Putamen (tissue), 1 donor: ENCODE results near the gene SLC4A11.

Source experiments
- DNase-seq: peaks from one replicate; pipeline ENCODE4 v3.0.0-alpha.2; 2016; ENCODE audit warnings: low spot score

The SLC4A11 gene

DNA sequence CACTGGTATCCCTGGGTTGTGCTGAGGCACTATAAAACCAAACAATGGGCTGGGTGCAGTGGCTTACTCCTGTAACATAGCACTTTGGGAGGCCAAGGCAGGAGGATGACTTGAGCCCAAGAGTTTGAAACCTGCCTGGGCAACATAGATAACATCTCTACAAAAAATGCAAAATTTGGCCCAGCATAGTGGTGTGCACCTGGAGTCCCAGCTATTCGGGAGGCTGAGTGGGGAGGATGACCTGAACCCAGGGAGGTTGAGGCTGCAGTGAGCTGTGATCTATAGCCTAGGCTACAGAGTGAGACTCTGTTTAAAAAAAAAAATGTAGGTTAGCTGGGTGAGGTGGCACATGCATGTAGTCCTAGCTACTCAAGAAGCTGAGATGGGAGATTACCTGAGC is 7.7 kb upstream of the SLC4A11 start:
- no peak for DNase-seq

DNA sequence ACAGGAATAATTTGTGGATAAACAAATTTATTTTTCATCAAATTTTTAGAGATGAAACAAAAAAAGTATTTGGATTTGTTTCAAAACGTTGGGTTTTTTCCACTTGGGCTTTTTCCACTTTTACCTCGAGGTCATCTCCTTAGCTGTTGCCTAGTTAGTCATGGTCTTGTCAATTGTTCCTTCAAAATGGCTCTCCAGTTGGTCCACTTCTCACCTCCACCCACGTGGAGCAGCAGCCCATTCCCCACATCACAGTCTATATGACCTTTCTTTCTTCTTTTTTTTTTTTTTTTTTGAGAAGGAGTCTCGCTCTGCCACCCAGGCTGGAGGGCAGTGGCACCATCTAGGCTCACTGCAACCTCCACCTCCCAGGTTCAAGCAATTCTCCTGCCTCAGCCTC is 6.7 kb upstream of the SLC4A11 start:
- no peak for DNase-seq

- DNase-seq = no peak
Observed at GRCh38 chr20:3245156-3245555, 6.2 kb upstream of the SLC4A11 start.

GRCh38 chr20:3244613-3245012 is 5.6 kb upstream of the SLC4A11 start:
- no peak for DNase-seq

GRCh38 chr20:3243718-3244358 is 4.8 kb upstream of the SLC4A11 start:
- no peak for DNase-seq

- no peak for DNase-seq
Observed at GRCh38 chr20:3242172-3242692, 3.2 kb upstream of the SLC4A11 start.

DNA sequence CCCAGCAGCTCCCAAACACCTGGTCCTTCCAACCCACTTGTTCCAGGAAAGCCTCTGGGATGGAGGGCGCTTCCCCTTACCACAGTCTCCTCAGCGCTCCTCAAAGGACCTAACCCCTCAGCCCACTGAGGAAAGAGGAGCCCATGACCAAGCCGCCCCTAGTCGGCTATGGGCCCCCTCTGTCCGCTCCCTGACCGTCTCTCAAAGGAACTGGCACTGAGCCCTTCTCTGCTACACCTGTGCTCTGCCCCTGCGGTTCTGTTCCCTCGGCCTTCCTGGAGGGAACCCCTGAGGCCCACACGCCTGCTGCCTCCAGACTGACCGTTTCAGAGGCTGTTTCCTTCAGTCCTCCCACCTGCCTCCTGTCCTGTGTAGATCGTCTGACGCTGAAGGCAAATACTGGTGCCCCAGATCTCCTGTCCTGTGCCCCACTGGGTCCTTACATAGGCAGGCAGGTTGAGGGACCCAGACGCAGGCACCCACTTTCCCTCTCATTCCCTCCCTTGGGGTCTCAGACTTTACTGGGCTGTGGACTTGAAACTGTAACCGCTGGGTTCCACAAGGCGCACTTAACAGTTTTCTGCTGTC is 1.9 kb upstream of the SLC4A11 start:
- no peak for DNase-seq

DNA sequence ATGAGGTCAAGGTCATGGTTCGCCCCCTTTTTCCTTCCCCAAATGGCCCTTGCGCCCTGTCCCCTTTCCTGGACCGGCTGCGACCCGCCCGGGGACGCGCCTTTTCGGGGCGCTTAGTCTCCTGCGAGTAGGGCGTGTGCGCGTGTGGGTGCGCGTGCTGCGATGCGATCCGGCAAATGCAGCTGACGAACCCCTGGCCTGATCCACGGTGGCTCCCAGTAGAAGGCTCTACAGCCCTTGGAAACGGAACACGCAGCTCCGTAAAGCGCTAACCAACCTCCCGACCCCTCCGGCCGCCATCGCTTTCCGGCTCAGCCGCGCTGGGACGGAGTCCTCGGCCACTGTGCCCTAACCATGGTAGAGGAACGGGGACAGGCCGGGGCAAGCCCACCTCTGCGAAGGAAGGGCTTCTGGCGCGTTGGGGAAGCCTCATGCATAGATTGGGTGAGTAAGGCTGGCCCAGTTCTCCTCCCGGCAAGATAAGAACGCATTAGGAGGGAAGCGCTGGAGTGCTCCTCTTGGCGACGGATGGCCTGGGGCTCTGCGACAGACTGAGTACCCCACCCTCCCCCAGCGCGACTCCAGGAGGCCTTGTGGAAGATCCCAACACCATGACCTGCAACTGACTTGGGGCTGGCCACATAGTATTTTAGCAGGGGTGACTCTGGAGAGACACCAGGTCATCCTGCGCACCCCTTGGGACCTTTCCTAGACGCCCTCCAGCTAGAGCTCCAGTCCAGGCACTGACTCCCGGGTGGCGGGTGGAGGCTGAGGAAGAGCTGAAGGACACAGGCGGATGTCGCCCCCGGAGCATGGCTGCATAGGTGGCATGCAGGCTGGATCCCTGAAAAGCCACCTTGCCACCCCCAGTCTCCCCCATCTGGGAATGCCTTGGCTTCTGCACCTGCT is 1.1 kb upstream of the SLC4A11 start:
- DNase-seq = no peak

DNA sequence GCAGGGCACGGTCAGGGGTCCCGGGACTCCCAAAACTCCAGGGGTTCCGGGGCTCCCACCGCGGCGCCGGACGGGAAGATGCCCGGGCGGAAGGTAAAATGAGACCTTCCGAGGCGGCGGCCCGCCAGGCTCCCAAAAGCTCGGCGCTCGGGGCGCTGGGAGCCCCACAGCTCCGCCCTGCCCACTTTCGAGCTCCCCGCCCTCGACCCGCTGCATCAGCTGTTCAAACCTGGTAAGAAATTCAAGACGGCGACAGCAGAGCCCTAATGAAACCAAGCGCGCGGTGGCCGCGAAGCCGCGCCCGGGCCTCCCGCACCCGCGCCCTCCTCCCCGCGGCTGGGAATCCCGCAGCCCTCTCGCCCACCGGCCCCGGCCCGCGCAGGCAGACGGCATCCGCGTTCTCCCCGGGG is 369 bp downstream of the SLC4A11 start:
- DNase-seq = no peak

- DNase-seq = no peak
Observed at GRCh38 chr20:3237958-3238615, 903 bp downstream of the SLC4A11 start.

DNA sequence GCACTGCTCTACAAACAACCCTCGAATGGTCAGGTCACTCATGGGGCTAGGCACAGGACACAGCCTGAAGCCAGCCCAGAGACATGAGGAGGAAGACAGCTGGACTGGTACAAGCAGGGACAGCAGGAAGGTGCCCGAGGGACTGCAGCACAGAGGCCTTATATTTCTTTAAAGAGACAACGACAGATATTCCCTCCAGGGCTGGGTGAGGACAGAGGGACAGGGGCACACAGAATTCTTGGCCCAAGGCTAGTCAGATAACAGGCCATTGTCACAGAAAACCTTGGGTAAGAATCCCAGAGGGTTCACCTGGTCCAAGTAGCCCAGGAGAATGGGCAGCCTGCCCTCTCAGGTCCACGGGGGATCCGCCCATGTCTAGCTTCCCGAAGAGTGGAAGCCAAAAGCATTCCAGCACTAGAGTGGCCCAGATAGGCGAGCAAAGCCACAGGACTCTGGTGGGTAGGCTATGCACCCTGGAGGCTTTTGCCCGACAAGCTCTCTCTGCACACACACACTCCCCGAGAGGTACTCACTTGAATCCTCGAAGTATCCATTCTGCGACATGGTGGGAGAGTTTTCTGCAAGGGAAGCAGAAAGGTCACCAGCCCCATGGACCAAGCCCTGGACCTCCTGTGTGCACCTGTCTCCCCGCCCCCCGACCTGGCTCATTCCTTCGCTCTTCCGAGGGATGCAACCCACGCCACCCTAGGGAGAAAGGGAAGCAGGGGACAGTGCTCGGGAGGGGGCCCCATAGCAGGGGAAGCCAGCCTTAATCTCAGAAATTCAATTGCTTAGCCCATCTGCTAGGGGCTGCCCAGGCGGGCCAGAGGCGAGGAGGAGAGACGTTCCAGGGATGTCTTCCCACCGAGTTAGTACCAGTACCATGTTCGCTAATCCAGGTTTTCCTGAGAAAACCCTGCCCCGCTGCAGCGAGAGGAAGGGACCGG is 1.7 kb downstream of the SLC4A11 start:
- DNase-seq = no peak

DNA sequence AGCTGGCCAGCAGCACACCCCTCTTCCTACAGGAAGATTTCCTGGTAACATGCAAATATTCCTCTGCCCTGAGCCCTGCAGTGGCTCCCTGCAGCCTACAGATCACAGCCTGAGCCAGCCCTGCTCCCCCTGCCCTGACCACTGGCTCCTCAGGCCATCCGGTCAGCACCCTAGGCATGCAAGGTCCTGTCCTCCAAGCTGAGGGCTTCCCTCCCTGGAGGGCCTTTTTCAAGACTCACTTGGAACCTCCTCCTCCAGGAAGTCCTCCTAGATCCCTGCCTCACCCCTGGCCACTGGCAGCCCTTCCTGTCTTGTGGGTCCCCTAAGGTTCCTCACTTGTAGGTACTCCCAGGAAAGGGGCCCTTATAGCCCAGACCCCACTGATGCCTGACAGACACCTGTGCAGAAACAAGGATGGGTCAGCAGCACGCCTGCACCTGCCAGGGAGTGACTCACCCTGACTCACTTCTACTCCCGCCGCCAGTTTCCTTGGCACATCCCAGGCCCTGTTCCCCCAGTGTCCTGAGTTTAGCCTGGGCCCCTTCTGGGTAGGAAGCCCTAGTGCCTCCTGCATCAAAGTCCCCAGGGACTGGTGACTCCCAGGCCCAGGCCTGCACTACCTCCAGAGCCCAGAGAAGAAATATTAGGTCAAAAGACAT is 3.2 kb downstream of the SLC4A11 start:
- DNase-seq = no peak

DNA sequence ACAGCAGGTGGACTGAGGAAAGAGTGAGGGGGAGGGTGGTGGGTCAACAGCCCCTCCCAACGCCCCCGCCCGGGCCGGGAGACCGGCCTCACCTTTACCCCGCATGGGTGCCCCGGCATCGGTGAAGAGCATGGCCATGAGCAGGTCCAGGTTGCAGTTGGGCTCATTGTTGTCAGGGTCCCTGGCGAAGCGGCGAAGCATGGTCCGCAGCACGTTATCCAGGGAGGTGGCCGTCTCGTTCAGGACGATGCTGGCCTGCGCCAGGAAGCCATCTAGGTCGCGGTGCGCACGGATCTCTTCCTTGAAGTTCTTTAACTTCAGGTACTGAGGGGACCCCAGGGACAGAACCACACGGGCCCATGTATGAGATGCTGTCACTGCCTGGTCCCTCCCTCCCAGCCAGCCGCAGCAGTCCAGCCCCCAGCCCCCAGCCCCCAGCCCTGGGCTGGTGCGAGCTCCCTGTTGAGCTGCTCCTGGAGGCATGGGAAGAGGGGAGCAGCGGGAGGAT is 4.9 kb downstream of the SLC4A11 start:
- no peak for DNase-seq

- DNase-seq = no peak
Observed at GRCh38 chr20:3233131-3233990, 5.6 kb downstream of the SLC4A11 start.

GRCh38 chr20:3231889-3232588 is 7.0 kb downstream of the SLC4A11 start:
- DNase-seq = no peak

- no peak for DNase-seq
Observed at GRCh38 chr20:3231116-3231515, 7.9 kb downstream of the SLC4A11 start.

- no peak for DNase-seq
Observed at GRCh38 chr20:3229798-3230197, 9.2 kb downstream of the SLC4A11 start.

GRCh38 chr20:3229158-3229557 is 9.8 kb downstream of the SLC4A11 start:
- no peak for DNase-seq

DNA sequence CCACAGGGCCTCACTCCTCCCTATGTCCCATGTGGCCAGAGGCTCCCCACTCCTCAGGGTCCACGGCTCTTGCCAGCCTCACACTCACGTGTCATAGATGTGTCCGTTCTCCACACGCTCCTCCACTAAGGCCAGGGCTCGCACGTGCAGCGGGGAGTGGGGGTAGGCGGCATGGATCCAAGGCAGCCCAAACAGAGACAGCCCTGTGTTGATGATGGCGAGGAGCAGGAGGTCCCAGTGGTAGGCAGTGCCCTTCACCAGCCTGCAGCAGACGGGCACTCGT is 10.3 kb downstream of the SLC4A11 start:
- DNase-seq = no peak
